ENCODE measurements around the gene AQP9.

The AQP9 gene

DNA sequence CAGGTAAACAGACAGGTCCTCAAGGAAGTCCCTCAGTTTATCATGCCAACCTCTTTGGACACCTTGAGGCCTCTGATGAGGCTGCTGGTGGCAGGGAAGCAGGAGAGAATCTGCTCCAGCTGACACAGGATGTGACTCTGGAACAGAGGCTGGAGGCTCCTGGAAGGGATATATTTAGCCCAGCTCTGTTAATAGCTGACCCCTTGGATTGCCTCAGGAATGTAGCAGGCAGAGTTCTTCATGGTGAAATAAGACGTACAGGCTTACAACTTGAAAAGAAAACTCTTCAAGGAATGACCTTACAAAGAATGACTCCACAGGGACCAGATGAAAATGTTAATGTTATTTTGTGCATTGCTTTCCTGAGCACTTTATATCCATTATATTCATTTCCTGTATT, 90.5 kb downstream of the AQP9 start:
- DNase-seq = no peak

- DNase-seq = no peak
Measured at GRCh38 chr15:58229297-58229768, 91.2 kb downstream of the AQP9 start.

GRCh38 chr15:58232281-58233065, 94.3 kb downstream of the AQP9 start:
- DNase-seq = peak; percentile 53 to 61 (median 60)

DNA sequence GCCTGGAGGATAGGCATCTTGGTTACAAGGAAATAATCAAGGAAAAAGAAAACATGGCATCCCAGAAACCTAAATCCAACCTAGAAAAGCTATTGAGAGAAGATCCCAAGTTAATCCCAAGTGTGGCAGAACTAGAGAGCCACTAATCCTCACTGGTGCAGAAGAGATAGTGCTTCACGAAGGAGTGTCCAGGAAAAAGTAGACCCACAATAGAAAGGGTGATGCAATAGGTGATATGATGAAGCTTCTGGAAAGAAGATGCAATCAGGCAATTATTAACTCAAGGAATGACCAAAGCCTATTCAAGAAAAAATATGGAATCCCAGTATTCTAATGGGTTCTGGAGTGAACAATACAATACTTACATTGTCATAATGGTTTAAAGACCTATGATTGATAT, 95.2 kb downstream of the AQP9 start:
- DNase-seq = no peak
